Cardiac muscle cell (in vitro differentiated cells and primary cell): ENCODE results near the gene SEZ6L. TPM values are rescaled to one million over a fixed set of nuclear protein-coding genes. Genes with fewer than 3 reads are reported as not detected.

Experiments
- DNase-seq, 2 donors: peaks; one replicate each; pipeline versions ENCODE4 v3.0.0 to v3.0.0-alpha.2; 2010 to 2017; ENCODE audit warnings: low read depth in 1 of 2, low spot score in 1 of 2
- H3K27ac ChIP-seq: fragments of 200-600 bp; sonication (generic); 2 replicates; pipeline ENCODE4 v1.5.1; 2016
- H3K27me3 ChIP-seq: fragments of 200-600 bp; sonication (generic); 2 replicates; pipeline ENCODE4 v1.6.0; 2016; ENCODE audit warnings: control low read depth
- H3K36me3 ChIP-seq: fragments of 200-600 bp; sonication (generic); 2 replicates; pipeline ENCODE4 v1.5.1; 2016; ENCODE audit warnings: control low read depth
- H3K4me1 ChIP-seq: fragments of 200-600 bp; sonication (generic); 2 replicates; pipeline ENCODE4 v1.8.1; 2017; ENCODE audit warnings: low read depth, mild to moderate bottlenecking, mixed run types
- H3K4me3 ChIP-seq: fragments of 200-600 bp; sonication (generic); 2 replicates; pipeline ENCODE4 v1.5.1; 2016; ENCODE audit warnings: mild to moderate bottlenecking
- H3K9me3 ChIP-seq: fragments of 200-600 bp; sonication (generic); 2 replicates; pipeline ENCODE4 v1.5.1; 2017; ENCODE audit warnings: low read depth, mild to moderate bottlenecking, control low read depth
- CTCF ChIP-seq: IDR thresholded peaks from 2 replicates; pipeline ENCODE4 v1.5.1; 2012; ENCODE audit warnings: low read depth, mild to moderate bottlenecking, low read length
- polyA plus RNA-seq: library from polyadenylated mRNA; unstranded; fragments of >200 nt; fragmentation: Nextera tagmentation; extraction: Ambion mirVana; gene quantifications from 2 replicates; pipeline ENCODE4 v1.2.1, GENCODE V29; 2016
- total RNA-seq: library from RNA; depleted of rRNA; stranded (reverse); fragments of >200 nt; gene quantifications from 2 replicates; pipeline ENCODE4 v1.2.3, GENCODE V29; 2016

SEZ6L gene
- total and polyA plus RNA-seq, 2 experiments from 2014 or later, result 0.12 TPM; not detected in 1

GRCh38 chr22:26428515-26429457 is 259.5 kb downstream of the SEZ6L start, which contains the start of gene ASPHD2:
ASPHD2 (plus strand) TSS chr22:26429260; CDS start chr22:26433616, 4,356 bp downstream.
- Histone ChIP-seq H3K4me3 (peak within 1 kb of the TSS; percentile 38), H3K4me1 (no peaks in the 10 kb centered on the region), H3K36me3 (no peaks in the 10 kb centered on the region), H3K27ac (no peak within 1 kb of the TSS), H3K9me3 (no peaks in the 10 kb centered on the region), H3K27me3 (peaks cover 46% of the 10 kb centered on the region)
- DNase-seq, result peak; percentile 73
- no peak for TF ChIP-seq CTCF

- TF ChIP-seq CTCF, result no peak
- Histone ChIP-seq H3K27me3 (peaks cover 46% of the 10 kb centered on the region), H3K27ac (no peak overlapping the region), H3K9me3 (no peaks in the 10 kb centered on the region), H3K36me3 (no peaks in the 10 kb centered on the region), H3K4me3 (peak overlapping the region; percentile 38), H3K4me1 (no peaks in the 10 kb centered on the region)
- no peak for DNase-seq
These were observed 260.4 kb downstream of the SEZ6L start for GRCh38 chr22:26429458-26430286.

- peaks cover 38% of the 10 kb centered on the region for H3K27me3 ChIP-seq
- H3K36me3 ChIP-seq, result no peaks in the 10 kb centered on the region
- H3K4me3 ChIP-seq, result no peak overlapping the region
- no peak for DNase-seq
- no peak for TF ChIP-seq CTCF
- no peak overlapping the region for H3K27ac ChIP-seq
- no peaks in the 10 kb centered on the region for H3K9me3 ChIP-seq
- no peaks in the 10 kb centered on the region for H3K4me1 ChIP-seq
These were observed 261.3 kb downstream of the SEZ6L start for GRCh38 chr22:26430600-26430999.

GRCh38 chr22:26431261-26431995 is 262.2 kb downstream of the SEZ6L start:
- H3K9me3 ChIP-seq, result no peaks in the 10 kb centered on the region
- peak in 1 of 2 donors; percentile 13 for DNase-seq
- H3K4me1 ChIP-seq, result no peaks in the 10 kb centered on the region
- H3K27ac ChIP-seq, result no peak overlapping the region
- no peaks in the 10 kb centered on the region for H3K36me3 ChIP-seq
- peaks cover 29% of the 10 kb centered on the region for H3K27me3 ChIP-seq
- H3K4me3 ChIP-seq, result no peak overlapping the region
- no peak for TF ChIP-seq CTCF
